Smooth muscle cell (in vitro differentiated cells): ENCODE data around the gene PPTC7. TPM values are rescaled to one million over a fixed set of nuclear protein-coding genes. Genes with fewer than 3 reads are reported as not detected.

Experiments
- DNase-seq: peaks from one replicate; lab custom pipeline; 2025; ENCODE audit not compliant: unreplicated experiment; lab: John Stamatoyannopoulos, UW
- H2AFZ ChIP-seq: fragments of 200-600 bp; sonication (generic); 2 replicates; pipeline ENCODE4 v1.6.0; 2016; ENCODE audit warnings: antibody characterized with exemption, low read depth, mild to moderate bottlenecking
- H3F3A ChIP-seq: fragments of 200-600 bp; sonication (generic); 2 replicates; pipeline ENCODE4 v1.6.0; 2017; ENCODE audit warnings: antibody characterized with exemption, low read depth
- H3K27ac ChIP-seq: fragments of 200-600 bp; sonication (generic); 2 replicates; pipeline ENCODE4 v1.5.1; 2016; ENCODE audit warnings: low read depth, mild to moderate bottlenecking
- H3K27me3 ChIP-seq: fragments of 200-600 bp; sonication (generic); 2 replicates; pipeline ENCODE4 v1.6.1; 2016; ENCODE audit warnings: low read depth, mild to moderate bottlenecking
- H3K36me3 ChIP-seq: fragments of 200-600 bp; sonication (generic); 2 replicates; pipeline ENCODE4 v1.5.1; 2016; ENCODE audit warnings: low read depth
- H3K4me1 ChIP-seq: fragments of 200-600 bp; sonication (generic); 2 replicates; pipeline ENCODE4 v1.5.1; 2016; ENCODE audit warnings: low read depth
- H3K4me2 ChIP-seq: fragments of 200-600 bp; sonication (generic); 2 replicates; pipeline ENCODE4 v1.6.0; 2016; ENCODE audit warnings: mild to moderate bottlenecking
- H3K4me3 ChIP-seq: fragments of 200-600 bp; sonication (generic); 2 replicates; pipeline ENCODE4 v1.5.1; 2016; ENCODE audit warnings: mild to moderate bottlenecking
- H3K79me2 ChIP-seq: fragments of 200-600 bp; sonication (generic); 2 replicates; pipeline ENCODE4 v1.6.0; 2016; ENCODE audit warnings: low read depth, mild to moderate bottlenecking
- H3K9ac ChIP-seq: fragments of 200-600 bp; sonication (generic); 2 replicates; pipeline ENCODE4 v1.6.0; 2016; ENCODE audit warnings: low read depth
- H3K9me3 ChIP-seq: fragments of 200-600 bp; sonication (generic); replicated peaks from 2 replicates; pipeline ENCODE4 v1.5.1; 2016; ENCODE audit warnings: low read depth
- H4K20me1 ChIP-seq: fragments of 200-600 bp; sonication (generic); 2 replicates; pipeline ENCODE4 v1.6.0; 2016; ENCODE audit warnings: low read depth
- WGBS: methylation state at CpG from one replicate; pipeline ENCODE4 v1.1.7; 2016; ENCODE audit warnings: low lambda C conversion rate; 5-methylcytosine and 5-hydroxymethylcytosine counted together
- polyA plus RNA-seq: library from polyadenylated mRNA; unstranded; fragments of >200 nt; fragmentation: Nextera tagmentation; extraction: Ambion mirVana; gene quantifications from 2 replicates; pipeline ENCODE4 v1.2.1, GENCODE V29; 2016
- total RNA-seq: library from RNA; depleted of rRNA; stranded (reverse); fragments of >200 nt; gene quantifications from 2 replicates; pipeline ENCODE4 v1.2.3, GENCODE V29; 2014
- TF ChIP-seq, protein P1 (sequence below): fragments of 200-600 bp; sonication (generic); IDR thresholded peaks from 2 replicates; pipeline ENCODE4 v1.5.1; 2017; ENCODE audit warnings: borderline replicate concordance, mild to moderate bottlenecking, antibody characterized with exemption; ENCODE audit not compliant: insufficient read depth, poor library complexity, severe bottlenecking

Gene PPTC7
- total and polyA plus RNA-seq, 2 experiments from 2014 or later = 3.6 to 8.9 TPM

DNA sequence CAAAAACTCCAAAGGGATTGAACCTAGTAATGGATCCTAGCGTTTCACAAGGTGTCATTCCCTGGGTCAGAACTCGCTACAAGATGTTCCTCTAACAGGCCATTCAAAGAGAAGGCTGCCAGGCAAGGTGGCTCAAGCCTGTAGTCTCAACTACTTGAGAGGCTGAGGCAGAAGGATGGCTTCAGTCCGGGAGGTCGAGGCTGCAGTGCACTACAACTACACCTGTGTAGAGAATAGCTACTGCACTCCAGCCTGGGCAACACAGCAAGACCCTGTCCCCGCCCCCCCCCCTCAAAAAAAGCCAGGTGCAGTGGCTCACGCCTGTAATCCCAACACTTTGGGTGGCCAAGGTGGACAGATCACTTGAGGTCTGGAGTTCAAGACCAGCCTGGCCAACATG, 14.4 kb downstream of the PPTC7 start:
- H3K4me3 ChIP-seq = no peak overlapping the region
- no peak overlapping the region for H3K4me2 ChIP-seq
- no peak overlapping the region for H3K27ac ChIP-seq
- H3K9ac ChIP-seq = no peak overlapping the region
- peaks cover 56% of the 10 kb centered on the region for H3K79me2 ChIP-seq
- H3K4me1 ChIP-seq = no peaks in the 10 kb centered on the region
- 96% methylated on average over 6 of the region's 6 CpGs for WGBS
- no peaks in the 10 kb centered on the region for H3K27me3 ChIP-seq
- H3K9me3 ChIP-seq = peaks cover 3% of the 10 kb centered on the region
- DNase-seq = no peak
- peaks cover 7% of the 10 kb centered on the region for H3F3A ChIP-seq
- peaks cover 34% of the 10 kb centered on the region for H4K20me1 ChIP-seq
- H3K36me3 ChIP-seq = peaks cover 4% of the 10 kb centered on the region
- H2AFZ ChIP-seq = no peak overlapping the region
- TF ChIP-seq, protein P1, sequence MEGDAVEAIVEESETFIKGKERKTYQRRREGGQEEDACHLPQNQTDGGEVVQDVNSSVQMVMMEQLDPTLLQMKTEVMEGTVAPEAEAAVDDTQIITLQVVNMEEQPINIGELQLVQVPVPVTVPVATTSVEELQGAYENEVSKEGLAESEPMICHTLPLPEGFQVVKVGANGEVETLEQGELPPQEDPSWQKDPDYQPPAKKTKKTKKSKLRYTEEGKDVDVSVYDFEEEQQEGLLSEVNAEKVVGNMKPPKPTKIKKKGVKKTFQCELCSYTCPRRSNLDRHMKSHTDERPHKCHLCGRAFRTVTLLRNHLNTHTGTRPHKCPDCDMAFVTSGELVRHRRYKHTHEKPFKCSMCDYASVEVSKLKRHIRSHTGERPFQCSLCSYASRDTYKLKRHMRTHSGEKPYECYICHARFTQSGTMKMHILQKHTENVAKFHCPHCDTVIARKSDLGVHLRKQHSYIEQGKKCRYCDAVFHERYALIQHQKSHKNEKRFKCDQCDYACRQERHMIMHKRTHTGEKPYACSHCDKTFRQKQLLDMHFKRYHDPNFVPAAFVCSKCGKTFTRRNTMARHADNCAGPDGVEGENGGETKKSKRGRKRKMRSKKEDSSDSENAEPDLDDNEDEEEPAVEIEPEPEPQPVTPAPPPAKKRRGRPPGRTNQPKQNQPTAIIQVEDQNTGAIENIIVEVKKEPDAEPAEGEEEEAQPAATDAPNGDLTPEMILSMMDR = no peak

DNA sequence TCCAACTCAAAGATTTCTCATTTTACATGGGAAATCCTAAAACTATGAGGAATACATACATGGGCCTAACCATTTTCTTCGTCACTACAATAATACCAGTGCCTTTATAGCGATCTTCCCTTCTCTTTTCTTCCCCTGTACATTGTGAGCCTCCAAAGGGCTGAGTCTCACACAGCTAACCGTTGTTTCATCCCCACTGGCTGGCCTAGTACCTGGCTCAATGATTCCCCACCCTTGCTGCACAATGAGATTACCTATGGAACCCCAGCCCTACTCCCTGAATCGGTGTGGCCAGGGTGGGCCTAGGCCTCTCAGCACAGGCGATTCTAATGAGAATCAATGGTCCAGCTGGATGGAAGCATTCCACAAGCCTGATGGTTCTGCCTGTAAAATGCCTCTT, 16.1 kb downstream of the PPTC7 start:
- Histone ChIP-seq H3K27ac (no peak overlapping the region), H4K20me1 (peaks cover 51% of the 10 kb centered on the region), H3K36me3 (peaks cover 4% of the 10 kb centered on the region), H3K4me2 (no peak overlapping the region), H3K4me1 (no peaks in the 10 kb centered on the region), H3K9ac (no peak overlapping the region), H3F3A (peaks cover 7% of the 10 kb centered on the region), H3K9me3 (peaks cover 3% of the 10 kb centered on the region), H3K4me3 (no peak overlapping the region), H3K27me3 (no peaks in the 10 kb centered on the region), H3K79me2 (peaks cover 46% of the 10 kb centered on the region), H2AFZ (no peak overlapping the region)
- DNase-seq = no peak
- 96% methylated on average over 5 of the region's 5 CpGs for WGBS
- TF ChIP-seq, protein P1 = no peak

- Histone ChIP-seq H3K4me3 (no peak overlapping the region), H3K27me3 (no peaks in the 10 kb centered on the region), H3K79me2 (peaks cover 47% of the 10 kb centered on the region), H3K4me2 (no peak overlapping the region), H3K9me3 (peaks cover 3% of the 10 kb centered on the region), H3K36me3 (no peaks in the 10 kb centered on the region), H3F3A (peaks cover 7% of the 10 kb centered on the region), H3K4me1 (no peaks in the 10 kb centered on the region), H2AFZ (no peak overlapping the region), H4K20me1 (peaks cover 59% of the 10 kb centered on the region), H3K27ac (no peak overlapping the region), H3K9ac (no peak overlapping the region)
- no peak for DNase-seq
- 90% methylated on average over 8 of the region's 8 CpGs for WGBS
- TF ChIP-seq, protein P1 = no peak
These were observed 16.9 kb downstream of the PPTC7 start for GRCh38 chr12:110565894-110566871.
